CD14-positive monocyte (primary cell): Measurements from ENCODE around the gene KIAA1191. TPM values are rescaled to one million over a fixed set of nuclear protein-coding genes. Genes with fewer than 3 reads are reported as not detected.

Source experiments
- DNase-seq, 3 donors: peaks; one replicate each; pipeline ENCODE4 v3.0.0-alpha.2; 2011 to 2022
- H2AFZ ChIP-seq: 2 replicates; pipeline ENCODE4 v1.6.0; 2012; ENCODE audit warnings: mild to moderate bottlenecking, low read depth, low read length, inconsistent platforms; ENCODE audit not compliant: insufficient read depth, poor library complexity, severe bottlenecking
- H3K27ac ChIP-seq, 2 donors: 1 replicate in 1 of 2; 2 replicates in 1 of 2; pipeline ENCODE4 v1.5.1; 2012 to 2013; ENCODE audit warnings: low read length in 2 of 2, control low read depth in 1 of 2, inconsistent platforms in 1 of 2, low read depth in 1 of 2, mild to moderate bottlenecking in 1 of 2
- H3K27me3 ChIP-seq, 2 donors: one replicate each; pipeline versions ENCODE4 v1.6.0 to v1.6.1; 2011 to 2013; ENCODE audit warnings: low read length in 2 of 2; ENCODE audit not compliant: control insufficient read depth in 2 of 2, insufficient read depth in 2 of 2
- H3K36me3 ChIP-seq, 2 donors: replicated peaks in 1 of 2; 1 replicate in 1 of 2; 2 replicates in 1 of 2; pipeline versions ENCODE4 v1.5.1 to v1.6.1; 2012 to 2013; ENCODE audit warnings: low read length in 2 of 2, control low read depth in 1 of 2, inconsistent platforms in 1 of 2, mild to moderate bottlenecking in 1 of 2; ENCODE audit not compliant: insufficient read depth in 2 of 2, control insufficient read depth in 1 of 2
- H3K4me1 ChIP-seq, 2 donors: 1 replicate in 1 of 2; 2 replicates in 1 of 2; pipeline versions ENCODE4 v1.5.1 to v1.6.1; 2012 to 2013; ENCODE audit warnings: low read length in 2 of 2, control low read depth in 1 of 2, inconsistent platforms in 1 of 2, mild to moderate bottlenecking in 1 of 2, moderate library complexity in 1 of 2; ENCODE audit not compliant: insufficient read depth in 2 of 2, control insufficient read depth in 1 of 2
- H3K4me2 ChIP-seq: replicated peaks from 2 replicates; pipeline ENCODE3; 2012; ENCODE audit warnings: low read length, moderate library complexity, mild to moderate bottlenecking; ENCODE audit not compliant: poor library complexity, severe bottlenecking; ENCODE audit errors: extremely low read depth
- H3K4me3 ChIP-seq, 3 experiments: fragments of 200-600 bp in 1 of 3; sonication (generic) in 1 of 3; replicated peaks in 1 of 3; 1 replicate in 2 of 3; 2 replicates in 1 of 3; pipeline ENCODE4 v1.5.1; 2011 to 2013; ENCODE audit warnings: low read length in 3 of 3, mild to moderate bottlenecking in 3 of 3, control low read depth in 2 of 3, low read depth in 2 of 3, inconsistent platforms in 1 of 3, moderate library complexity in 1 of 3
- H3K79me2 ChIP-seq: 2 replicates; pipeline ENCODE4 v1.6.0; 2012; ENCODE audit warnings: mild to moderate bottlenecking, control low read depth, inconsistent platforms, low read length, moderate library complexity; ENCODE audit not compliant: insufficient read depth
- H3K9ac ChIP-seq: 2 replicates; pipeline ENCODE4 v1.6.0; 2017; ENCODE audit warnings: low read length, mild to moderate bottlenecking; ENCODE audit not compliant: insufficient read depth, poor library complexity, severe bottlenecking
- H3K9me3 ChIP-seq, 2 donors: replicated peaks in 1 of 2; 1 replicate in 1 of 2; 2 replicates in 1 of 2; pipeline versions ENCODE4 v1.5.1 to v1.6.1; 2012 to 2013; ENCODE audit warnings: low read length in 2 of 2, control low read depth in 1 of 2; ENCODE audit not compliant: control insufficient read depth in 1 of 2, insufficient read depth in 1 of 2
- H4K20me1 ChIP-seq: 2 replicates; pipeline ENCODE4 v1.6.0; 2012; ENCODE audit warnings: mild to moderate bottlenecking, low read length, control low read depth, moderate library complexity; ENCODE audit not compliant: insufficient read depth
- H3K27ac Mint-ChIP-seq, 7 donors: one replicate each; pipeline ENCODE4 v1.8.0; 2020; ENCODE audit warnings: mild to moderate bottlenecking in 7 of 7, mixed read lengths in 7 of 7, moderate library complexity in 6 of 7, inconsistent platforms in 2 of 7
- H3K27me3 Mint-ChIP-seq, 3 donors: one replicate each; pipeline ENCODE4 v1.8.0; 2021 to 2022; ENCODE audit warnings: low read depth in 3 of 3, mild to moderate bottlenecking in 3 of 3, mixed read lengths in 3 of 3, moderate library complexity in 3 of 3, inconsistent platforms in 1 of 3
- H3K36me3 Mint-ChIP-seq, 2 donors: one replicate each; pipeline ENCODE4 v1.8.0; 2020; ENCODE audit warnings: mixed read lengths in 2 of 2, inconsistent platforms in 1 of 2, mild to moderate bottlenecking in 1 of 2
- H3K4me1 Mint-ChIP-seq: one replicate; pipeline ENCODE4 v1.8.0; 2020; ENCODE audit warnings: mild to moderate bottlenecking, mixed read lengths
- H3K4me3 Mint-ChIP-seq, 2 donors: one replicate each; pipeline ENCODE4 v1.8.0; 2020; ENCODE audit warnings: mild to moderate bottlenecking in 2 of 2, mixed read lengths in 2 of 2, moderate library complexity in 1 of 2
- H3K9me3 Mint-ChIP-seq, 7 donors: one replicate each; pipeline ENCODE4 v1.8.0; 2020 to 2022; ENCODE audit warnings: mixed read lengths in 7 of 7, mild to moderate bottlenecking in 6 of 7, moderate library complexity in 6 of 7, inconsistent platforms in 2 of 7
- CTCF ChIP-seq: fragments of 200-600 bp; IDR thresholded peaks from one replicate; pipeline ENCODE4 v1.8.0; 2022; ENCODE audit warnings: antibody characterized with exemption, mild to moderate bottlenecking
- WGBS: methylation state at CpG from one replicate; pipeline ENCODE4 v1.1.5; 2013; ENCODE audit warnings: missing lambda C conversion rate; ENCODE audit not compliant: insufficient coverage; 5-methylcytosine and 5-hydroxymethylcytosine counted together
- intact Hi-C, 2 donors: fragments of 100-400 bp; cut with micrococcal nuclease; formaldehyde crosslinking; loops; one replicate each; pipeline versions ENCODE4 v1.15.0 to v1.15.1; 2023
- polyA plus RNA-seq, 3 donors: library from polyadenylated mRNA; depleted of rRNA in 1 of 3; unstranded in 2 of 3; stranded (reverse) in 1 of 3; fragments of 300-500 nt in 2 of 3; fragments of >200 nt in 1 of 3; fragmentation: Illumina TruSeq in 2 of 3; gene quantifications; 1 replicate in 2 of 3; 2 replicates in 1 of 3; pipeline ENCODE4 v1.2.3, GENCODE V29; 2012 to 2021

The KIAA1191 gene
- polyA plus RNA-seq, 3 donors, result 32.3 to 36.4 (median 32.5) TPM

- no peaks in the 10 kb centered on the region for H3K36me3 ChIP-seq
- H3K4me2 ChIP-seq, result no peak overlapping the region
- H3K79me2 ChIP-seq, result no peaks in the 10 kb centered on the region
- no peak overlapping the region for H3K27ac ChIP-seq
- H3K27me3 ChIP-seq, result peaks cover 20 to 40% of the 10 kb centered on the region in 2 donors
- peaks cover 0 to 20% (median 4%) of the 10 kb centered on the region in 7 donors for H3K9me3 Mint-ChIP-seq
- H3K4me1 Mint-ChIP-seq, result peaks cover 23% of the 10 kb centered on the region
- H3K4me3 ChIP-seq, result no peak overlapping the region
- TF ChIP-seq CTCF, result no peak
- H3K36me3 Mint-ChIP-seq, result peaks cover 0 to 3% of the 10 kb centered on the region in 2 donors
- H3K9me3 ChIP-seq, result no peaks in the 10 kb centered on the region
- DNase-seq, result no peak
- H3K9ac ChIP-seq, result no peak overlapping the region
- H3K4me1 ChIP-seq, result peaks cover 22 to 38% of the 10 kb centered on the region in 2 donors
- no peak overlapping the region for H3K4me3 Mint-ChIP-seq
- WGBS, result 98% methylated on average over 11 of the region's 13 CpGs
- H3K27ac Mint-ChIP-seq, result no peak overlapping the region
- H2AFZ ChIP-seq, result no peak overlapping the region
- H4K20me1 ChIP-seq, result no peaks in the 10 kb centered on the region
- peaks cover 32 to 45% (median 36%) of the 10 kb centered on the region in 3 donors for H3K27me3 Mint-ChIP-seq
- intact Hi-C loops, result no loop called here
Measured at GRCh38 chr5:176368726-176369125, 7.2 kb upstream of the KIAA1191 start.

GRCh38 chr5:176366232-176366894, 4.8 kb upstream of the KIAA1191 start:
- Histone ChIP-seq H3K4me1 (peaks cover 17 to 29% of the 10 kb centered on the region in 2 donors), H3K36me3 (no peaks in the 10 kb centered on the region), H3K9me3 (no peaks in the 10 kb centered on the region), H3K27ac (no peak overlapping the region), H3K27me3 (peaks cover 20 to 46% of the 10 kb centered on the region in 2 donors), H3K79me2 (peaks cover 2% of the 10 kb centered on the region), H3K4me2 (peak overlapping the region; percentile 74), H2AFZ (peak overlapping the region; percentile 81), H3K4me3 (peak overlapping the region in 1 of 3 experiments; percentile 72), H4K20me1 (no peaks in the 10 kb centered on the region), H3K9ac (peak overlapping the region; percentile 28)
- H3K27ac Mint-ChIP-seq, result no peak overlapping the region
- H3K36me3 Mint-ChIP-seq, result peaks cover 0 to 3% of the 10 kb centered on the region in 2 donors
- peaks cover 34 to 50% (median 42%) of the 10 kb centered on the region in 3 donors for H3K27me3 Mint-ChIP-seq
- H3K4me1 Mint-ChIP-seq, result peaks cover 17% of the 10 kb centered on the region
- peaks cover 0 to 20% (median 4%) of the 10 kb centered on the region in 7 donors for H3K9me3 Mint-ChIP-seq
- intact Hi-C loops, result no loop called here
- WGBS, result 87% methylated on average over 37 of the region's 38 CpGs
- H3K4me3 Mint-ChIP-seq, result peak overlapping the region; percentile 56 to 83
- no peak for TF ChIP-seq CTCF
- no peak for DNase-seq
